ENCODE results near the gene FHIT.

DNA sequence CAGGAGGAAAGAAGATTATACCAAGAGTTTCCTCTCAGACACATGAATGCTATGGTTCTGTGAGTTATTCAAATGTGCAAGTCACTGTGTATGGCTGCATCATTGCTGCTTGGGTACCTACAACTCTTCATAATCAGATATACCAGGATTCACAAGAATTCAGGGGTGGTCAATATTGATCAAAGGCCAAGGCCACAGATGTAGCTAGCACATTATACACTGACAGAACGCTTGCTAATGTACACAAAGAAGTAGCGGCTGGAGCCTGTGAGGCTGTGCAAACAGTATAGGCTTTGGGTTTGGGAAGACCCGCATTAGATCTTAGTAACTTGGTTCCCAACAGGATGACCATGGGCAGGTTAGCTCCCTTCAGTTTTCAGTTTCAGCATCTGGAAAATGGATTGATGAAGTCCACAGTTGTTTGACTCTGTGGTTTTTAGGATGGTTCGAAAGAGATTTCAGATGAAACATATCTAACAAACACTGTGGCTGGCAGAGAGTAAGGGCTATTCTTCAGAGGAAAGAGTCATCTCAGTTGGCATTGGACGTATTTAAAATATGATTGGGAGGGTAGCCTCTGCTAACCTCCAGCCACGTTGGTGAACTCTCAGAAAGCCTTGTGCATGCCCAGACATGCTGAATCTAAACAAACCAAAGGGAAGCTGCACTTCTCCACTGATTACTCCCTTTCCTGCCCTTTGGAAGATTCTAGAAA is 1452.7 kb downstream of the FHIT start:
- TF ChIP-seq, protein P1, sequence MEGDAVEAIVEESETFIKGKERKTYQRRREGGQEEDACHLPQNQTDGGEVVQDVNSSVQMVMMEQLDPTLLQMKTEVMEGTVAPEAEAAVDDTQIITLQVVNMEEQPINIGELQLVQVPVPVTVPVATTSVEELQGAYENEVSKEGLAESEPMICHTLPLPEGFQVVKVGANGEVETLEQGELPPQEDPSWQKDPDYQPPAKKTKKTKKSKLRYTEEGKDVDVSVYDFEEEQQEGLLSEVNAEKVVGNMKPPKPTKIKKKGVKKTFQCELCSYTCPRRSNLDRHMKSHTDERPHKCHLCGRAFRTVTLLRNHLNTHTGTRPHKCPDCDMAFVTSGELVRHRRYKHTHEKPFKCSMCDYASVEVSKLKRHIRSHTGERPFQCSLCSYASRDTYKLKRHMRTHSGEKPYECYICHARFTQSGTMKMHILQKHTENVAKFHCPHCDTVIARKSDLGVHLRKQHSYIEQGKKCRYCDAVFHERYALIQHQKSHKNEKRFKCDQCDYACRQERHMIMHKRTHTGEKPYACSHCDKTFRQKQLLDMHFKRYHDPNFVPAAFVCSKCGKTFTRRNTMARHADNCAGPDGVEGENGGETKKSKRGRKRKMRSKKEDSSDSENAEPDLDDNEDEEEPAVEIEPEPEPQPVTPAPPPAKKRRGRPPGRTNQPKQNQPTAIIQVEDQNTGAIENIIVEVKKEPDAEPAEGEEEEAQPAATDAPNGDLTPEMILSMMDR (IDR thresholded peaks at IDR 0.05), result no peak
- TF ChIP-seq POLR2AphosphoS5 (IDR thresholded peaks at IDR 0.05), result no peak
- TF ChIP-seq POLR2A (IDR thresholded peaks at IDR 0.05), result no peak

Measured in suprapubic skin (tissue), 4 donors.